GM21723 (cell line): Measurements from ENCODE around the gene SYT5.

Experiments
- ATAC-seq: cut with Tn5 transposase; IDR thresholded peaks from one replicate; pipeline ENCODE4 v1.9.1; 2021; ENCODE audit warnings: mild to moderate bottlenecking, moderate library complexity; ENCODE audit not compliant: unreplicated experiment

The SYT5 gene

GRCh38 chr19:55147545-55148251 lies 32.4 kb downstream of the SYT5 start:
- ATAC-seq: no peak

- ATAC-seq: no peak
Observed at GRCh38 chr19:55146705-55147273, 33.3 kb downstream of the SYT5 start.

GRCh38 chr19:55146078-55146704 lies 33.9 kb downstream of the SYT5 start:
- ATAC-seq: no peak

GRCh38 chr19:55145232-55145631 lies 34.9 kb downstream of the SYT5 start:
- no peak for ATAC-seq

- ATAC-seq: no peak
Observed at GRCh38 chr19:55141696-55142095, 38.4 kb downstream of the SYT5 start.

GRCh38 chr19:55137915-55138314 lies 42.2 kb downstream of the SYT5 start:
- ATAC-seq: no peak

- ATAC-seq: no peak
Observed at GRCh38 chr19:55136399-55137102, 43.5 kb downstream of the SYT5 start.

GRCh38 chr19:55134736-55135135 lies 45.4 kb downstream of the SYT5 start:
- ATAC-seq: no peak

- no peak for ATAC-seq
Observed at GRCh38 chr19:55133639-55134444, 46.2 kb downstream of the SYT5 start.

GRCh38 chr19:55132453-55133129 lies 47.5 kb downstream of the SYT5 start:
- no peak for ATAC-seq

GRCh38 chr19:55131421-55131820 lies 48.7 kb downstream of the SYT5 start:
- no peak for ATAC-seq
